GM10266 (cell line): ENCODE measurements around the gene C8B.

ENCODE experiments used
- DNase-seq: peaks from one replicate; pipeline ENCODE4 v3.0.0; 2012; ENCODE audit errors: extremely low spot score
- CTCF ChIP-seq: IDR thresholded peaks from 2 replicates; pipeline ENCODE4 v1.5.1; 2012; ENCODE audit warnings: mild to moderate bottlenecking, low read depth; ENCODE audit not compliant: control insufficient read depth, insufficient read depth; ENCODE audit errors: missing control alignments

Gene C8B

GRCh38 chr1:56965916-56966697 is at the start of gene C8B:
Gene C8B, minus strand, starts transcription at chr1:56966015. Its CDS starts 67 bp downstream, at chr1:56965948.
- no peak for TF ChIP-seq CTCF
- no peak for DNase-seq

DNA sequence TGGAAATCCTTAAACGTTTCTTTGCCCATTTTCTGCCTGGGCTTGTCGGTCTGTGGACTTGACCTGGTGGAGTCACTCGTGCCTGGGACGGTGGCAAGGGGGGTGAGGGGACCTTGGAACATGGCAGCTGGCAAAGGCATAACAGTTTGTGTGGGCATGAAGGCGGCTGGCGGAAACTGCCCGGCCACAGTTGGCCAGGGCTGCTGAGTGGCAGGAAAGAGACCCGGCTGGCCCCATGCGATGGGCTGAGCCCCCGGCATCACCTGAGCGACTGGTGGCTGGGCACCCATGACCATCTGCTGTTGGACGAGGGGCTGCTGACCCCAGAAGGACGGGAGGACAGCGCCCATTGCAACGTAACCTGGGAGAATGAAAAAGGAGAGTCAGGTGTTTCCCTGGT is 49.3 kb upstream of the C8B start:
- TF ChIP-seq CTCF: no peak
- DNase-seq: no peak

GRCh38 chr1:57013522-57013921 is 47.7 kb upstream of the C8B start:
- no peak for DNase-seq
- TF ChIP-seq CTCF: no peak

DNA sequence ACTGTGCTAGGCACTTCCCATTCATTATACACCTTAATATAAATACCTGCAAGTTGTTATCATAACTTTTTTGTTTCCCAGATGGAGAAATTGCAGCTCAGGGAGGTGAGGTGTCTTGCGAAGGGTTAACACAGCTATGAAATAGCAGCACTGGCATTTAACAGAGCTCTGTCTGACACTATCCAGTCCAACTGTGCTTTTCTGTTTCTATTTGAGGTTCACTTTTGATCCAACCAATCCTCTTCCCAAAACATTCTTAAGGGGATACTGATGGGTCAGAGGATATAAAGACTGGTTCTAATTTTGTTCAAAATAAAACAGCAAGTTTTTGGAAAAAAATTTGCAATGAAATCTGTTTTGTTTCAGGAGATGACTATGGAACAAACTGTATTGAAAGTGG is 46.5 kb upstream of the C8B start:
- TF ChIP-seq CTCF: no peak
- DNase-seq: no peak

GRCh38 chr1:57010511-57010910 is 44.7 kb upstream of the C8B start:
- TF ChIP-seq CTCF: no peak
- DNase-seq: no peak

GRCh38 chr1:57007948-57008347 is 42.1 kb upstream of the C8B start:
- no peak for DNase-seq
- no peak for TF ChIP-seq CTCF

GRCh38 chr1:57007472-57007871 is 41.7 kb upstream of the C8B start:
- TF ChIP-seq CTCF: no peak
- no peak for DNase-seq
